ENCODE measurements around the gene PLEKHA4.

PLEKHA4 gene

GRCh38 chr19:48819366-48819816 lies 49.0 kb downstream of the PLEKHA4 start:
- no peak for DNase-seq

GRCh38 chr19:48818234-48818820 lies 50.1 kb downstream of the PLEKHA4 start:
- DNase-seq = no peak

DNA sequence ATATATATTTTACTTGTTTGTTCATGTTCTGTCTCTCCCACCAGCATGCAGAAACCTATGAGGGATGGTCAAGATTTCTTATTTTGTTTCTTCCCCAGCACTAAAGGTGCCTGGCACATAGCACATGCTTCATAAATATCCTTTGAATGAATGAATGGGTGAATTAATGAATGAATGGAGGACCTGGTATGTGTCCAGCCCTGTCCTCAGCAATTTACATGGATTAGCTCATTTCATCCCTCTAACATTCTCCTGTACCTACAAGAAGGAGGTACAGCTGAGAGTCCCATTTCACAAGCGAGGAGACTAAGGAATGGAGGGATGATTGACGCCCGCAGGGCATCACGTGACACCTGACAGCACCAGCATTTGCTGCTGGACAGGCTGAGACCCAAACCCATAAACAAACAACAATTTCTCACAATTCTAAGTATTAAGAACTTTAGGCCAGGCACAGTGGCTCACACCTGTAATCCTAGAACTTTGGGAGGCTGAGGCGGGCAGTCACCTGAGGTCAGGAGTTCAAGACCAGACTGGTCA lies 50.8 kb downstream of the PLEKHA4 start:
- no peak for DNase-seq

GRCh38 chr19:48815870-48816501 lies 52.4 kb downstream of the PLEKHA4 start:
- no peak for DNase-seq

DNA sequence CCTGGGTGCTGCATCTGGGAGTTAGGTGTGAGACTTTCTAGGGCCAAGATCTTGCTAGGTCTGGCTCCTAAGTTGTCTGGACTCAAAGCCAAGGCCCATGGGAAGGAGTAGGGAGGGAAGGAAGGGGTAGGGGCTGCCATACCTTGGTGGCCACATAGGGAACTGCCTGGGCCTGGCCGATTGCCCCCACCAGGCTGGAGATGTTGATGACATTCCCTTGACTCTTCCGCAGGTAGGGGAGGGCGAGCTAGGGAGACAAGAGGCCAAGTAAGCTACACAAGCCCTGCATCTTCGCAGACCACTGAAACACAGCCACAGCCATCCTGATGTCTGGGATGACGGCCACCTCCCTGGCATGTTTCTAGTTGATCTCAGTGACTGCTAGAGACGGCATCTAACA lies 53.5 kb downstream of the PLEKHA4 start:
- no peak for DNase-seq

DNA sequence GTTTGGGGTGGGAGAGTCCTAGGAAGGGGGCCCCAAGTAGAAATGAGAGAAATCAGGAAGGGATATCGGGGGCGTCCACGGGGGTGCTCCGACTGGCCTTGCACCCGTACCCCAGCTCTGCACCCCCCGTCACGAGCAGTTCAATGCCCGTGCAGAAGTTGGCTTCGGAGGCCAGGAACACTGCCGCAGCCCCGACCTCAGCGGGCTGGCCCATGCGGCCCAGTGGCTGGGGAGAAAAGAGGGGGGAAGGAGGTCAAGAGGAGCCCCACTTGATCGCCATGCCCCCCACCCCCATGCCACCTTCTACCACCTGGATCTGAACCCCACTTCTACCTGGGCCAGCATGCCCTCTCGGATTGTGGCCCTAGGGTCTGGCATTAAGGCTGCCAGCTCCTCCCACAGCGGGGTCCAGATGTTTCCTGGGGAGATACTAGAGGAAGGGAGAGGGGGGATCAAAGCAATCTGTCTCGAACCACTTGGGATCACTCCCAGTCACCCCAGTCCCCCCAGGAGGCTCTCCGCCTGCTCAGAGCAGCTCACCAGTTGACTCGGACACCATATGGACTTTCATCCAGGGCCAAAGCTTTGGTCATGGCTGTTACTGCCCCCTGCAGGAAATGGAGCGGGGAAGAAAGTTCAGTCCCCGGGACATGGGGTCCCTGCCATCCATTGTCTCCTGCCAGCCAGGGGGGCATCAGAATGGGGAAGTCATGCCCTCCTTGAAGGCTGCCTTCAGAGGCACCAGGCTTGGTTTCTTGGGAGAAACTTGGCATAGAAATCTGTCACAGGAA lies 55.1 kb downstream of the PLEKHA4 start:
- DNase-seq = no peak

DNA sequence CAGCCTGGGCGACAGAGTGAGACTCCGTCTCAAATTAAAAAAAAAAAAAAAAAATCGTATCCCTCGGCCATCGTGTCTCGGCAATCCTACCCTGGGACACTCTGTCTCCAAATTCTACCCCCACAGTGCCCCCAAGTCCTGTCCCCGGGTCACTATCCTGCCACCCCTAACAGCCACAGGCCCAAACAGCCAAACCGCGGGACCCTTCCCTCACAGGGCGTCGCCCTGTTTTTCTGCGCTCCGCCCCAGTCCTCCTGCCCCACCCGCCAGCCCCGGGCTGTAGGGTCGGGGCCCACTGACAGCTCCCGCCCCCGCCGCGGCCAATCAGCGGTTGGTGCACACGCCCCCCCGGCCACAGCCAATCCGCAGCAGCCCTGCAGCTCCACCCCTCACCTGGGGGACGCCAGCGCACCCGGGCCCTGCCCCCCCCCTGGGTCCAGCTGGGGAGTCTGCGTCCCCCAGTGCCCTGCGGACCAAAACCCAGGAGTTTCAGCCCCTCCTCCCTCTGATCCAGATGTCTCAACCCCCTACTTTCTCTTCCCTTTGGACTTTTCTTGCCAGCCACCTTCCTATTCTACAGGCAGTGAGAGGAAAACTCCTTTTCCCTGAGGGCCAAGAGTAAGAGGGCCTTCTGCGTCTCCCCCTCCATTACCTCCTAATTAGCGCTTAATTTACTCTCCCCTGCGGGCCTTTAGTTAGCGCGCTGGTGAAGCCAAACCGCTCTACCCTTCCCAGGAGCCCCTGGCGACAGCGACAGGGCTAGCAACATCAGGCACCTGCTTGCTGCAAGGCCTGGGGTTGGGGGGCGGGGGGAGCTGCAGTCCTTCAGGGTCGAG lies 56.1 kb downstream of the PLEKHA4 start:
- no peak for DNase-seq

DNA sequence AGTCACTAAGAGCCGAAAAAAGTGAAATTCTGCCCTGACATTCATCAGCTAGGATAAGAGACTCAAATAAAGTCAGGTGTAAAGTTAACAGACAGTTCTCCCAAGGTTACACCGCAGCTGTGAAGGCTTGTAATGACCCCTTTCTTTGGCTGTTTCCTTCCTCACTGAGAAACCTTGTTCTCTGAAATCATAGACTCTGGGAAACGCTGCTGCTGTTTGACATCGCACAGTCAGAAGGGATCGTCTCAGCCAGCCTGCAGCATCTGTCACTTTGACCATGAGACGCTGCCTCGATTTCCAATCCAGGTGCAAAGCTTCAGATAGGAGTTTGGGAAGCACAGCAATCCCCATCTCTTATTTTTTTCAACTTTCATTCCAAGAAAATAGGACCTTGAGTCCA lies 58.3 kb downstream of the PLEKHA4 start:
- no peak for DNase-seq

DNA sequence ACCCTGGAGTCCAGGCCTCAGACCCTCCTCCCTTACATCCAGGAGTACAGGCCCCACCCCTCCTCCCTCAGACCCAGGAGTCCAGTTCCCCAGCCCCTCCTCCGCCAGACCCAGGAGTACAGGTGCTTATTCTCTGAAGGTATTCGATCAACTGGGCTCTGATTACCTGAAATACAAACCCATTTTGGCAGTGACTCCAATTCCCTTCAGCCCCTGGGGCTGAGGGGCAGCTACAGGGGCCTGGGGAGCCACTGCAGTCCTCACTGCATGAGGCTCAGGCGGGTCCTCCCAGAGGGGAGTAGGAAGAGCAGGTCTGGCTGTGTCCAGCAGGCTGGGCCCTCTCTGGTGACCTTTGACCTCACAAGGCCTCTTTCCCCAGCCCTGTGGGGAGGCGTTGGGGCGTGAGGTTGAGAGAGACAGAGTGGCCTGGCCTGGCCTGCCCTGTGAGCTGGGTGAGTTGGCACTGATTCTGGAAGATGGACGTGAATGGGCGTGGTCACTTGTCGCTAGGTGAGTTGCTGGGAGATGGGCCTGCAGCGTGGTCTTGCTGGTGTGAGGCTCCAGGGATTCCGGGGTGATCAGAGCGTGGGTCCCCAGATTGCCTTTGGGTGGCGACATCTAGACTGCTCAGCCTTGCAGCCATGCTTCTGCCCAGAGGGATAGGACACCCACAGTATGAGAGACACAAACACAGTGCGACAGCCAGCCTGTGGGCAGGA lies 60.7 kb downstream of the PLEKHA4 start:
- DNase-seq = no peak

DNA sequence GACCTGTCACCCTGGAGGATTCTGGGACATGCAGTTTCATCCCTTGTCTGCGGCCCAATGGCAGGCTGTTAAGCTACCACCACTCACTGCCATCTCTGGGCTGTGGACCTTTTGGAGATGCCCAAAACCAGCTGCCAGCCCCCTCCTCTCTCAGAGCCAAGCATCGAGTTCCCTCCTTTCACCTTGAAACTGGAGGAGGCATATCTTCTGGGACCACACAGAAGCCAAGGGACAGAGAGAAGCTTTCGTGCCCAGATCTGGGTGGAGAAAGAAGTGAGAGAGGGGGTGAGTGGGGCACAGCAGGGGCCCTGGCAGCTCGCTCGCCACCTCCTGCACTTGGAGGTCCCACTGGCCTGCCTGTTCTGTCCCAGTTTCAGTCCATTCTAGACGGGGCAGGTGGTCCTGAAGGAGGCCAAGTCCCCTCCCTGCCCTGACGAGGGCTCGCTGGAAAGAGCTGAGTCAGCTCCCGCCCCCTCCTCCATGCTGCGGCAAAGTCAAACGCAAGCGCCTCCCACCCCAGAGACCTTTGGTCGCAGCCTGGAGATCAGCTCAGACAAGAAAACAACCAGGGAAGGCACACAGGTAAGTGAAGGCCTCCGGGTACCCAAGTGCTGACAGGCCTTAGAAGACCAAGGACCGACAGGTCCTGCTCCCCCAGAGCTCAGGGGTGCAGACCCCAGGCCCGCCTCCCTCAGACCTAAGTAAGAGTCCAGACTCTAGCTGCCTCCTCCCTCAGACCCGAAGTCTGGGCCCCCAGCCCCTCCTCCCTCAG lies 61.4 kb downstream of the PLEKHA4 start:
- no peak for DNase-seq

GRCh38 chr19:48806518-48806817 lies 61.9 kb downstream of the PLEKHA4 start:
- no peak for DNase-seq

GRCh38 chr19:48805452-48805851 lies 63.0 kb downstream of the PLEKHA4 start:
- no peak for DNase-seq

- DNase-seq = no peak
Observed at GRCh38 chr19:48804496-48804895, 63.9 kb downstream of the PLEKHA4 start.

DNA sequence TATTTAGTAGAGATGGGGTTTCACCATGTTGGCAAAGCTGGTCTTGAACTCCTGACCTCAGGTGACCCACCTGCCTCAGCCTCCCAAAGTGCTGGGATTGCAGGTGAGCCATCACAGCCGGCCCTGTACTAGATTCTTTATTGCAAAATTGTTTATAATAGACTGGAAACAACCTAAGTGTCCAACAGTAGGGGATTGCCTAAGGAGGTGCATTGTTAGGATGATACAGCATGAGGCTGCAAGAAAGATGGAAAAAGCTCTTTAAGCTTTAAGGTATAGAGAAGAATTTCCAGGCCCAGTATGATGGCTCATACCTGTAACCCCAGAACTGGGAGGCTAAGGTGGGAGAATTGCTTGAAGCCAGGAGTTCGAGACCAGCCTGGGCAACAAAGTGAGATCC lies 65.8 kb downstream of the PLEKHA4 start:
- DNase-seq = no peak

DNA sequence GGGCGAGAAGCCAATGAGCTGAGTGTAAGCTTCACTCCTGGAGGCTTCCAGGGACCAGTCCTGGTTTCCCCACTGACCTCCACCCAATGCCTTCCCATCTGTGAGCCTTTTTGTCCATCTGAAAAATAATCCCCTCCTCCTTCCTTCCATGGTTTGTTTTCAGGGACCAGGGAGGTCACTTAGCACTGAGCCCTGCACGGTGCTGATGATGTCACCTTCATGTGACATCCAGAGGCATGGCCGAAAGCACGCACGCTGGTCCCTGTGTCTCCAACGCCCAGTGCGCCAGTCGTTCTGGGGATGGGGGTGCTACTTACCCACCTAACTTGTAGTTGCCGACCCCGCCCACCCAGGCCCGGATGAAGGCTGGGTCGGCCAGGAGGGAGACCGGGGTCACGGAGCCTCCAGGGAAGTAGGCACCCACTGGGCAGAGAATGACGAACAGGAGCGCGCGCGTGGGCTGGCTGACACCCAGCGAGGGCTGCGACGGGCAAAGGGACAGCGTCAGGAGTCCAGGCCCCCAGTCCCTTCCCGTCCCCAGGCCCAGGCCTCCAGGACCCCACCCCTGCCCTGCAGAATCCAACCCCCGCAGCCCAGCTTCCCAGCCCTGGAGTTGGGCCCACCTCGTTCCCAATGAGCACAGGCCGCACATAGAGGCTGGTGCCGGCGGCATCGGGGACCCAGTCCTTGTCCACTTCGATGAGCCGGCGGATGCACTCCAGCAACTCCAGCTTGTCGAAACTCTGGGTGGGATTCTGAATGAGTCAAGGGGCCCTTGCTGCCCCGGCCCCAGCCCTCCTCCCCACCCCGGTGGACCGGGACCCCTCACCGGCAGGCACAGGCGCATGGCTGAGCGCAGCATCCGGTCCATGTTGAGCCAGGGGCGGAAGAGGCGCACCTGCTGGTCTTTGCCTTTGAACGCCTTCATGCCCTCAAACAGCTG lies 68.8 kb downstream of the PLEKHA4 start:
- DNase-seq = no peak

DNA sequence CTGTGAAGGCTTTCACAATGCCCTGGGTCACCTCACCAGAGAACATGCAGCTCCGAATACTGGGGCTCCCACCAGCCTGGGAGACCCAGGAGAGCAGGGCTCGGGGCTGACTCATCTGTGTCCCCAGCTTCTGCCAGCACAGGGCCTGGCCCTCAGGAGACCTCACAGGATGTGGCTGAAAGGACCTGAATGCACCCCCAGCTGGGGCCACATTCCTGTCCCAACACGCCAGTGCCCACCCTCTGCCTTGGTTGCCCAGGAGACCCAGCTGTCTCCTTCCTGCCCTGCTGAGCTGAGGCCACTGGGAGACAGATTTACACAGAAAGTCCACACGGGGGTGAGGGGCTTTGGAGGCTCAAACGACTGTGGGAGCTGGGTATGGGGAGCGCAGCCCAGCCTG lies 69.5 kb downstream of the PLEKHA4 start:
- DNase-seq = no peak

GRCh38 chr19:48797103-48797502 lies 71.3 kb downstream of the PLEKHA4 start:
- DNase-seq = no peak

- DNase-seq = no peak
Observed at GRCh38 chr19:48796298-48797083, 71.9 kb downstream of the PLEKHA4 start.

DNA sequence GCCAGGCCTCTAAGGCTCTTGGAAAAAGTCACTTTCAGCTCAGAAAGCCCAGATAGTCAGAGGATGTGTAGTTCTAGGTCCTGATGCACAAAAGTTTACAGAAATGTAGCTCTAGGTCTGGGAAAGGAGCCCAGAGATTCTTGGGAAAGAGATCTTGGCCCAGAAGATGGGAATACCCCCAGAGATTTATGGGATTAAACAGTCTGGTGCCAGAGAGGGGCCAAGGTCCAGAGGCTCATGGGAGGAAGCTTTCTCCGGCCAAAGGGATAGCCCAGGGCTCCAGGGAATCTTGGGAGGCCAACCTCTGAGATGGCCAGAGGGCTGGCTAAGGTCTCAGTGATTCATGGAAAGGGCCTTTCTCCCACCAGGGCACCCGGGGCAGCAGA lies 72.7 kb downstream of the PLEKHA4 start:
- no peak for DNase-seq

All from cortex of kidney (tissue), 1 donor.